Left lobe of liver (tissue), 2 donors: ENCODE measurements around the gene SGSM2. TPM values are rescaled to one million over a fixed set of nuclear protein-coding genes. Genes with fewer than 3 reads are reported as not detected.

ENCODE experiments used
- ATAC-seq: fragments of 200-7000 bp; cut with Tn5 transposase; one replicate; pipeline ENCODE4 v1.9.1; 2020; ENCODE audit warnings: mild to moderate bottlenecking, moderate library complexity
- DNase-seq: peaks from one replicate; pipeline ENCODE4 v3.0.0-alpha.2; 2020; ENCODE audit warnings: low spot score
- total RNA-seq: library from RNA; stranded (reverse); gene quantifications from one replicate; pipeline ENCODE4 v1.2.1, GENCODE V29; 2021
- donor health status: DM: no; HTN: no; CAD: no; lungs with moderate emphysema.
- donor health status: DM: no; HTN: yes; CAD: no.

SGSM2 gene
- total RNA-seq, 1 donor from 2014 or later, result 18.7 TPM

DNA sequence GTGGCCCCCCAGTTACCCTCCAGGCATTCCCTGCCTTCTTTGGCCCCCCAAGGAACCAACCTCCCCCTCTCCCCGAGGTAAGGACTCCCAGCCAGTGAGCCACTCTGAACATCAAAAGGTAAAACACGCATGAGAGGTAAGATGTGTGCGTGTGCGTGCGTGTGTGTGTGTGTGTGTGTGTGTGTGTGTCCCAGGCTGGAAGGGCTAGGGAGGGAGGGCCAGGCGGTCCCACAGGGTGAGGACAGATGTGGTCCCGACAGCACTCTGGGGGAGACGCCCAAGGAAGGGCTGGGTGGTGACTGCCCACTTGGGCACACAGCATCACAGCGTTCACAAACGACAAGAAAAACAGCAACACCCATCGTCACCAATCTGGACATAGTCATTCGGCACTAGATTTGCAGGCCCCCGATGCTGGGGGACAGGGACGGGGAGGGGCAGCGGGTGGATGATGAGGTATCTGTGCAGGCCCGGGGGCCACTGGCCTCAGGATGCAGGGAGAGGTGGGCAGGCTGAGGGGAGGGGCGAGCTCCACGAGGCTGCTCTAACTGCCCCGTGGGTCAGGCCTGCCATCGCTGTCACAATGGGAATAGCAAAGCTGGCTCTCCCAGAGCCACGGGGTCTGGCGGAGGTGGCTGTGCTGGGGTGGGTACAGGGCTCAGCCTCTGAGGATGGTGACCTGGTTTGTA, 47.3 kb downstream of the SGSM2 start:
- ATAC-seq (no peak), DNase-seq (no peak)

DNA sequence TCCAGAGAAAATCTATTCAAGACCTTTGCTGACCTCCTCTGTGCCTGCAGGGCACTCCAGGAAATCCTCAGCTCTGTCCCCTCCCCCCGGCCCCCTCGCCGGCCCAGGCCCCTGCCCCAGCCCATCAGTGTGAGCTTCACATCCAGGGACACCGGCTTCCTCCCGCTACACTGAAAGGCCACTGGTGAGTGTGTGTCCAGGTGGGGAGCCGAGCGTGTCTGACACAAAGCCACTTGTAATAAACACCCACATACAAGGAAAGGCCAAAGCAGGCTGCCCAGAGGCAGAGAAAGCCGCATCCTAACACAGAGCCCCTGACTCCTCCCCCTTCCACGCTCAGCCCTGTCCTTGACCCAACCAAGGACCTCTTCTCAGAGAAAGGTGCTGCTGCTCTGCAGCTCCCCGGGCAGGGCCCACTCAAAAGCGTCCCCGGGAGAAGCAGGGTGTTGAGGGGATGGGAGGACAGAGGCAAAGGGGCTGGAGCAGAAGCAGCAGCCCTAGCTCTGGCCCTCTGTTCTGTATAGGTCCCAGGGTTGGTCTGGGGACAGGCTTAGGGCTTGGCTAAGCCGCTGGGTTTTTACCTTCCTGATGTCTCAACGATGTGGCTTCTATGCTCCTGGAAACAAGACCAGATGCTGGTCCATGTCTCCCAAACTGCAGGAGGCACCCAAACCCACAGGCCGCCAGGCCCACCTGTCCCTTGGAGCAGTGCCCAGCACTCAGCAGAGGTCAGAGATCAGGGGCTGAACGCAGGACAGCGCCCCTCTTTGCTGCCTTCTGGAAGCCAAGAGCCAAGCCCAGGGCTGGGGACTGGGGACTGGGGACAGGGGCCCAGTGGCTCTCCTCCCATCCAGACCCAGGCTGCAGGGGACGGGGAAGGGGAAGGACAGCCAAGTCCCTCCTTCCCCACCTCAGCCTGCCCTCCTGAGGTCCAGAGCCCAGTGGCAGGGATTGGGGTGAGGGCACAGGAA, 48.2 kb downstream of the SGSM2 start:
- ATAC-seq (no peak), DNase-seq (no peak)

DNA sequence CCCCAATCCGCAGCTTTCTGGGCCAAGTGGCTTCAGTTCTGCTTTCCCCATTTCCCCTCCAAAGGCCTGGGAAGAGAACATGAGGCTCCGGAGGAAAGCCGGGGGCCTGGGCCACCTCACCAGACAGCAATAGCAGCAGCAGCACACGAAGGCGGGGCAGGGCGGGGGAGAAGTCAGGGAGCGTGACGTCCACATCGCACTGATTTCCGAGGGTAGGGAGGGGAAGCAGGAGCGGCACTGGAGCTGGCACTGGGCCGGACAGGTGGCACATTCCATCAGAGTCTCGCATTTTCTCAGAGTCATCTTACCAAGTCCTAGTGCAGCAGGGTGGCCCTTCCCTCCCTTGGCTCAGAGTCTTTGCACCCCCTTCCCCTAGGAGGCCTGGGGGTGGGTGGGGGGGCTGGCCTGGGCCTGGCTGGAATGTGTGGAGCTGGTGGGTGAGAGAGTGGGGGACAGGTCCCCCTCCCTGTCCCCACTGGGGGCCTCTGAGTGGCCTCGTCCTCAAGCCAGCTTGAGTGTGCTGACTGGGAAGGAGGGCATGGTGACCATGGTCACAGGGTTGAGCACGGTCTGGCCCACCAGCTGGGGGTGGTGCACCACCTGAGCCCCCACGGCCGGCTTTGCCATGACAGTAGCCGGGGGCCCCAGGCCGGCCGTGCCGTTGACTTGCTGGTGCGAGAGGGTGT, 49.2 kb downstream of the SGSM2 start:
- ATAC-seq, result no peak
- DNase-seq, result no peak

GRCh38 chr17:2387086-2388019, 50.1 kb downstream of the SGSM2 start:
- no peak for DNase-seq
- no peak for ATAC-seq

- DNase-seq (no peak), ATAC-seq (no peak)
Measured at GRCh38 chr17:2388020-2388682, 50.9 kb downstream of the SGSM2 start.

GRCh38 chr17:2388683-2389055, 51.4 kb downstream of the SGSM2 start:
- ATAC-seq, result no peak
- no peak for DNase-seq

- ATAC-seq (no peak), DNase-seq (no peak)
Measured at GRCh38 chr17:2390199-2390836, 53.0 kb downstream of the SGSM2 start.

GRCh38 chr17:2391597-2392251, 54.4 kb downstream of the SGSM2 start:
- ATAC-seq (no peak), DNase-seq (no peak)

GRCh38 chr17:2392252-2393173, 55.2 kb downstream of the SGSM2 start:
- DNase-seq (peak; percentile 97), ATAC-seq (peak; percentile 75)

DNA sequence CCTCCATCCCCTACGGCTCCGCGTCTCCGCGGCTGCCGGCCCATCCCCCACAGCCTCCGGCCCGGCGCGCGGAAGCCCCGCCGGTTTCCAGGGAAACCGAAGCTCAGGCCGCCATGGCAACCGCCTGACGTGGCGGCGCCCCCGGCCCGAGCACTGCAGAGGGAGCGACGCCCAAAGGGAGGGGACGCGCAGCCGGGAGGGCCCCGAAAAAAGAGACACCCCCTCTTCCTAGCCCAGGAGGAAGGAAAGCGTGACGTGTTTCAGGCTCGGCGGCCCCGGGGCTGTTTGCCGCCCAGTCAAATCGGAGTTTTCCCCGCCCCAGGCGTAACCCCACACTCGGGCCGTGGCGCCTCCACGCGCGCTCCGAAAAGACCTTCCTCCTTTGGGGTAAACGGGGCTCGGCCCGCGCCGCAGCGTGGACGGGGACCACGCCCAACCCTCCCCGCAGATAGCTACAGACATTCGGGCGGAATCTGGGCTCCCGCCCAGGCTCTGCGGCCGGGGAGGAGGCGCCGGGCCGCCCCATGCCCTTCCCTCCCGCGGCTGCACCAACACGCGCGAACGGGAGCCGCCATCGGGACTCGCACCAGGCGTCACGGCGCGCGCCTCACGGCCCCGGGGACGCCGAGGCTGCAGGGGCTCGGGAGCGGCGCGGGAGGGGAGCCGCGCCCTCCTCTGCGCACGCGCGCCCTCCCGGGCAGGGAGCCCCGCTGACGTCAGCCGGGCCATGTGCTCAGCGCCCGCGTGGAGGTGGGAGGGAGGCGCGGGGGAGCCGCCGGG, 56.1 kb downstream of the SGSM2 start:
- ATAC-seq, result peak; percentile 66
- peak; percentile 92 for DNase-seq

DNA sequence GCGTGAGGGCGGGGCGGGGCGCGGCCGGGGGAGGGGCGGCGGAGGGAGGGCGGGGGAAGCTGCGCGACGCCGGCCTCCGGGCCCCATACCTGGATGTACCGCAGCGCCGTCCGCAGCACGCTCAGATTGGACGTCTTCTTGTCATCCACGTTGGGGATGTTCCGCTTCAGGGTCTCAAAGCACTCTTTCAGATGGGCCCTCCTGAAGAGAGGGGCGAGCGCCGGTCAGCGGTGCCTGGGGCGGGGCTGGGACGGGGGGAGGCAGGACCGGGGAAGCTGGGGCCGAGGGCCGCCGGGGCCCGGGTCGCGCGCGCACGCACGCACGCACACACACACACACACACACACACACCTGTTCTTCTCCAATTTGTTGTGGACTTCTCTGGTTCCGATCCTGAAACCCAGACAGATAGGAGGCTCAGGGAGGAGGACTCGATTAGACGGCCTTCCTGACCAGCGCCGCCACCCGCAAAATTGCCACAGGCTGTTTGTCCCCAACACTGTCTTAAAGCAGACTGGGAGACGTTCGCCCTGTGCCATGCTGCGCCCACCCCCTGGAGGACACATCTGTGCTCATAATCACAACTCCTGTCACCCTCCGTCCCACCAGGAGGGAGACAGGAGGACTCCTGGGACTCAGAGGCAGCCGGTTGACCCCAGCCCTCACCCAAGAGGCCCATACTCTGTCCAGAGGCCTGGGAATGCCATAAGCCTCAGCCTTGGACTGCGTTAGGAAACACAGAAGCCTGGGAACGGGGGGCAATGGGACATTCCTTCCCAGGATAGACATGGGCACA, 56.9 kb downstream of the SGSM2 start:
- ATAC-seq (no peak), DNase-seq (no peak)

- no peak for DNase-seq
- ATAC-seq, result no peak
Measured at GRCh38 chr17:2394775-2395201, 57.5 kb downstream of the SGSM2 start.

- no peak for DNase-seq
- ATAC-seq, result no peak
Measured at GRCh38 chr17:2395258-2396181, 58.2 kb downstream of the SGSM2 start.

- no peak for ATAC-seq
- DNase-seq, result no peak
Measured at GRCh38 chr17:2396192-2396567, 58.9 kb downstream of the SGSM2 start.
